Peyer's patch (tissue), 4 donors: ENCODE measurements around the gene PROM1. TPM values are rescaled to one million over a fixed set of nuclear protein-coding genes. Genes with fewer than 3 reads are reported as not detected.

ENCODE experiments used
- DNase-seq, 3 donors: peaks; one replicate each; pipeline ENCODE4 v3.0.0-alpha.2; 2017 to 2019
- H3K27ac ChIP-seq, 4 donors: fragments of 200-600 bp; sonication (generic); one replicate each; pipeline ENCODE4 v1.5.1; 2016 to 2019
- H3K27me3 ChIP-seq, 2 donors: fragments of 200-600 bp; sonication (generic); one replicate each; pipeline ENCODE4 v1.5.1; 2019
- H3K36me3 ChIP-seq, 3 donors: fragments of 200-600 bp; sonication (generic); one replicate each; pipeline ENCODE4 v1.5.1; 2016 to 2019
- H3K4me1 ChIP-seq, 4 donors: fragments of 200-600 bp; sonication (generic); one replicate each; pipeline ENCODE4 v1.5.1; 2016 to 2019
- H3K4me3 ChIP-seq, 4 donors: fragments of 200-600 bp; sonication (generic); 1 replicate in 3 of 4; 2 replicates in 1 of 4; pipeline ENCODE4 v1.5.1; 2016 to 2019; ENCODE audit warnings: mild to moderate bottlenecking in 1 of 4
- H3K9me3 ChIP-seq, 4 donors: fragments of 200-600 bp; sonication (generic); one replicate each; pipeline ENCODE4 v1.5.1; 2016 to 2019; ENCODE audit warnings: mild to moderate bottlenecking in 1 of 4
- CTCF ChIP-seq, 6 experiments: fragments of 450-650 bp in 4 of 6; fragments of 200-600 bp in 2 of 6; sonication (generic) in 1 of 6; IDR thresholded peaks; one replicate each; pipeline ENCODE4 v1.5.1; 2017 to 2019; ENCODE audit warnings: antibody characterized with exemption in 6 of 6, mild to moderate bottlenecking in 3 of 6, moderate library complexity in 1 of 6
- POLR2A ChIP-seq, 2 donors: fragments of 450-650 bp; IDR thresholded peaks; one replicate each; pipeline ENCODE4 v1.5.1; 2017; ENCODE audit warnings: antibody characterized with exemption in 2 of 2, mild to moderate bottlenecking in 2 of 2, moderate library complexity in 2 of 2
- total RNA-seq, 4 donors: library from RNA; depleted of rRNA; stranded (reverse); fragments of >200 nt; gene quantifications; one replicate each; pipeline ENCODE4 v1.1.0, GENCODE V29; 2016

PROM1 gene
- total RNA-seq, 4 donors from 2014 or later = 33.8 to 128 (median 58.9) TPM

GRCh38 chr4:16019649-16020048 lies 64.2 kb downstream of the PROM1 start:
- Histone ChIP-seq H3K9me3 (no peaks in the 10 kb centered on the region), H3K4me1 (no peaks in the 10 kb centered on the region), H3K36me3 (peaks cover 0 to 50% (median 0%) of the 10 kb centered on the region in 3 donors), H3K4me3 (no peak overlapping the region), H3K27ac (no peak overlapping the region), H3K27me3 (no peaks in the 10 kb centered on the region)
- DNase-seq = no peak
- no peak for TF ChIP-seq POLR2A (IDR thresholded peaks at IDR 0.05)
- no peak for TF ChIP-seq CTCF (IDR thresholded peaks at IDR 0.05)

- Histone ChIP-seq H3K27ac (no peak overlapping the region), H3K4me3 (no peak overlapping the region), H3K9me3 (no peaks in the 10 kb centered on the region), H3K36me3 (peaks cover 0 to 42% (median 0%) of the 10 kb centered on the region in 3 donors), H3K27me3 (no peaks in the 10 kb centered on the region), H3K4me1 (no peaks in the 10 kb centered on the region)
- no peak for DNase-seq
- TF ChIP-seq CTCF (IDR thresholded peaks at IDR 0.05) (no peak), POLR2A (IDR thresholded peaks at IDR 0.05) (no peak)
Measured at GRCh38 chr4:16018841-16019240, 65.0 kb downstream of the PROM1 start.

DNA sequence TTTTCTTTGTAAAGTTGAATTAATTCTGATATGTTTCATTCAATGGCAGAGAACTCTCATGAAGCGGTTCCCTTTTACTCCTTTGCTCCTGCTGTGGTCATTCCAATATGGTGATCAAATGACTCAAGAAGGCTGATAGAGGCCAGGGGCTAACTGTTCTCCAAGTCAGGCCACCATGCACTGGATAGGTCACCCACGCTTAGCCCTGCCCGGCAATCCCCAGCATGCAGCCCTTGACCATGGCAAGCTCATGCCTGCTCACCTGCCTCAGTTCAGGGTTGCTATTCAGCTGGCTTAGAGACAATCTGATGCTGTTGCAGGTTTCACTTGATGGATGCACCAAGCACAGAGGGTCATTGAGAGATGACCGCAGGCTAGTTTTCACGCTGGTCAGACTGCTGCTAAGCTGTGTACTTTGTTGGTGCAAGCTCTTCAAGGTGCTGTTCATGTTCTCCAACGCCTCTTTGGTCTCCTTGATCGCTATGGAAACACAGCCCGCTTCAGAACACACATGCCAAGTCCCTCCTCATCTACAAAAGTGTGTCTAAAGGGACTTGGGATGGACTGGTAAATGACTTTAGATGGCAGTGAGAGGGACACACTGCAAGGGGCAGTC lies 65.7 kb downstream of the PROM1 start:
- Histone ChIP-seq H3K27me3 (no peaks in the 10 kb centered on the region), H3K4me1 (no peaks in the 10 kb centered on the region), H3K4me3 (no peak overlapping the region), H3K27ac (no peak overlapping the region), H3K9me3 (no peaks in the 10 kb centered on the region), H3K36me3 (peaks cover 0 to 37% (median 0%) of the 10 kb centered on the region in 3 donors)
- DNase-seq = no peak
- TF ChIP-seq CTCF (IDR thresholded peaks at IDR 0.05) (no peak), POLR2A (IDR thresholded peaks at IDR 0.05) (no peak)

DNA sequence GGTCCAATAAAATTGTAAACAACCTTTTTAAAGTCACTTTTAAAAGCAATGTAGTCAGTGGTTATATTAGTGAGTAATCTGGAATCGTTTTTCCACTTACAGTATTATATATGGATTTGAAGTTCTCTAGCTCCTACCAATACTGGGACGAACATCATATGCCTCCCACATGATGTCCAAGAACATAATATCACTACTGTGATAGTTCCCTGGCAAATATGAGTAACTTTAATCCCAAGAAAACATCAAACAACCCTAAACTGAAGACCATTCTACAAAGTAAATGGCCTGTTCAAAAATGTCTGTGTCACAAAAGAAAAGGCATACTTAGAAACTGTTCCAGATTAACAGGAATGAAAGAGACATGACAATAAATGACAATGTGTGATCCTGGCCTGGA lies 67.3 kb downstream of the PROM1 start:
- Histone ChIP-seq H3K4me3 (no peak overlapping the region), H3K9me3 (no peaks in the 10 kb centered on the region), H3K27ac (no peak overlapping the region), H3K36me3 (peaks cover 0 to 35% (median 0%) of the 10 kb centered on the region in 3 donors), H3K27me3 (no peaks in the 10 kb centered on the region), H3K4me1 (no peaks in the 10 kb centered on the region)
- DNase-seq = no peak
- TF ChIP-seq CTCF (IDR thresholded peaks at IDR 0.05) = no peak
- TF ChIP-seq POLR2A (IDR thresholded peaks at IDR 0.05) = no peak

- no peak for DNase-seq
- Histone ChIP-seq H3K27ac (no peak overlapping the region), H3K9me3 (no peaks in the 10 kb centered on the region), H3K36me3 (peaks cover 0 to 51% (median 0%) of the 10 kb centered on the region in 3 donors), H3K4me3 (no peak overlapping the region), H3K27me3 (no peaks in the 10 kb centered on the region), H3K4me1 (no peaks in the 10 kb centered on the region)
- TF ChIP-seq CTCF (IDR thresholded peaks at IDR 0.05) (no peak), POLR2A (IDR thresholded peaks at IDR 0.05) (no peak)
Measured at GRCh38 chr4:16011173-16011572, 72.7 kb downstream of the PROM1 start.

DNA sequence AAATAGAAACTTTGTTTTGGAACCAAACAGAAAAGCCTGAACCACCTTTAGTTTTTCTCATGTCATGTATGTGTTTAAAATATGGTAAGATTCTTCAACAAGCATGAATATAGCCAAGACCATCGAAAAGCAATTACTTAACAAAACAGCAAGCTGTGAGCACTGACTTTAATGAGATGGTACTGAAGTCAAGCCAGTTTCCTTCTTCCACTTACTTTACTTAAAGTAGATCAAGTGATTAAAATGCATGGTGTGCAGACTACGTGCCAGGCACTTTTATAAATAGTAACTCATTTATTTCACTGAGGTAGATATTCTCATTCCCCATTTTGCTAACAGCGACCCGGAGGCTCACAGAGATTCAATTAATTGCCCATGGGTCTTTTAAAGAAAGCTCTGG lies 74.7 kb downstream of the PROM1 start:
- no peak overlapping the region for H3K4me3 ChIP-seq
- TF ChIP-seq POLR2A (IDR thresholded peaks at IDR 0.05) (no peak), CTCF (IDR thresholded peaks at IDR 0.05) (no peak)
- no peaks in the 10 kb centered on the region for H3K4me1 ChIP-seq
- peaks cover 0 to 46% (median 0%) of the 10 kb centered on the region in 3 donors for H3K36me3 ChIP-seq
- H3K27me3 ChIP-seq = no peaks in the 10 kb centered on the region
- no peak overlapping the region for H3K27ac ChIP-seq
- no peak for DNase-seq
- no peaks in the 10 kb centered on the region for H3K9me3 ChIP-seq
